NOMO-1 treated with dmso at 0.1 percent for 144 hours (cell line): Measurements from ENCODE around the gene PAPSS1.
"Not testable (repeated sequence)": the region's sequence is repeated elsewhere in the genome, so short reads cannot be mapped to it uniquely, and the experiment has no call there.

ENCODE experiments used
- DNase-seq: peaks from one replicate; lab custom pipeline; 2025; ENCODE audit not compliant: unreplicated experiment; lab: John Stamatoyannopoulos, UW

The PAPSS1 gene

GRCh38 chr4:107719922-107720722, at the start of gene PAPSS1:
TSS of gene PAPSS1 (minus strand) at chr4:107720234. CDS start at chr4:107720179, 55 bp downstream.
- DNase-seq: peak; percentile 94

- DNase-seq: no peak
Observed at GRCh38 chr4:107760281-107760947, 40.4 kb upstream of the PAPSS1 start.

GRCh38 chr4:107757864-107758476, 37.9 kb upstream of the PAPSS1 start:
- no peak for DNase-seq

GRCh38 chr4:107757283-107757682, 37.2 kb upstream of the PAPSS1 start:
- DNase-seq: no peak

- DNase-seq: no peak
Observed at GRCh38 chr4:107755841-107756356, 35.9 kb upstream of the PAPSS1 start.

GRCh38 chr4:107751670-107752069, 31.6 kb upstream of the PAPSS1 start:
- DNase-seq: no peak

GRCh38 chr4:107747748-107748486, 27.9 kb upstream of the PAPSS1 start:
- DNase-seq: no peak

- no peak for DNase-seq
Observed at GRCh38 chr4:107746161-107746560, 26.1 kb upstream of the PAPSS1 start.

GRCh38 chr4:107744532-107744931, 24.5 kb upstream of the PAPSS1 start:
- DNase-seq: no peak

GRCh38 chr4:107743532-107743931, 23.5 kb upstream of the PAPSS1 start:
- DNase-seq: no peak

- DNase-seq: no peak
Observed at GRCh38 chr4:107742791-107743190, 22.8 kb upstream of the PAPSS1 start.

GRCh38 chr4:107742196-107742595, 22.2 kb upstream of the PAPSS1 start:
- DNase-seq: no peak

- DNase-seq: no peak
Observed at GRCh38 chr4:107740950-107741701, 21.1 kb upstream of the PAPSS1 start.

GRCh38 chr4:107740381-107740780, 20.3 kb upstream of the PAPSS1 start:
- no peak for DNase-seq

- DNase-seq: no peak
Observed at GRCh38 chr4:107737450-107737849, 17.4 kb upstream of the PAPSS1 start.

- peak; percentile 24 for DNase-seq
Observed at GRCh38 chr4:107736924-107737448, 17.0 kb upstream of the PAPSS1 start.

GRCh38 chr4:107736037-107736436, 16.0 kb upstream of the PAPSS1 start:
- DNase-seq: no peak

- DNase-seq: no peak
Observed at GRCh38 chr4:107734120-107734519, 14.1 kb upstream of the PAPSS1 start.

- DNase-seq: no peak
Observed at GRCh38 chr4:107733431-107733925, 13.4 kb upstream of the PAPSS1 start.

- not testable (repeated sequence) for DNase-seq
Observed at GRCh38 chr4:107729050-107729449, 9.0 kb upstream of the PAPSS1 start.
